Measurements from ENCODE around the gene TNF. TPM values are rescaled to one million over a fixed set of nuclear protein-coding genes. Genes with fewer than 3 reads are reported as not detected.

Gene TNF
- total and polyA plus RNA-seq, 2 of the 13 experiments (the other 11 are each of a cell fraction or from before 2014, with no cell fraction given): not detected

DNA sequence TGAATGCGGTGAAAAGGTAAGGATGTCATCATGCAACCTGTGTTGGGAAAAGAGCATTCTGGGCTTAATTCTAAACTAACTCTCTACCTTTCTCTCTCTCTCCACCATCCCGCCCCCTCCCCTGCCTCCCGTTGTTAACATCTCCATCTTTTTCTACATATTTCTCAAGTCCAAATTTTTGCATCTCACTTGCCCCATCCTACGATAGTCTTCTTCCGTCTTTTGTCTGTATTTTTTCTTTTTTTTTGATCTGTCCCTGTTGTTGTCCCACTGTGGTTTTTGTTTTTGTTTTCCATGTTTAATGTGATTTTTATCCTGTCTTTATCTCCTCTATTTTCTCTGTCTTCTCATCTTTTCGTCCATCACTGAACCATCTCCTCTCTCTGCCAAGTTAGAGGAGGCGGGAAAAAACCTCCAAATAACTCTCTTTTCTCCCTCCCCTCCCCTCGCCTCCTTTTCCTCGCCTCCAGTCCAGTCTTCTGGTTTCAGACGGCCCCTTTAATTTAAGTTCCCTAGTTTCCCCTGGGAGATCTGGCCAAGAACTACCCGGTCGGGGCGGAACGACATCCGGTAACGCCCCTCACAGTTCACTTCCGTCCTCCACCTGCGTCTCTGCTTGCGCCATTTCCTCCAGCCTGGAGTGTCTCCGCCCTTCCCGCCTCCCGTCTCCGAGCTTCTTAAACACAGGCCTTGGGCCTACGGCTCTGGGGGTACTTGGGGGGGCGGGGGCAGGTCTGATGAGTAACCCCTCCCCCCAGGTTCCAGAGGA, 28.2 kb upstream of the TNF start, which contains the start of gene NFKBIL1 (continued):
- TF ChIP-seq, protein P1, sequence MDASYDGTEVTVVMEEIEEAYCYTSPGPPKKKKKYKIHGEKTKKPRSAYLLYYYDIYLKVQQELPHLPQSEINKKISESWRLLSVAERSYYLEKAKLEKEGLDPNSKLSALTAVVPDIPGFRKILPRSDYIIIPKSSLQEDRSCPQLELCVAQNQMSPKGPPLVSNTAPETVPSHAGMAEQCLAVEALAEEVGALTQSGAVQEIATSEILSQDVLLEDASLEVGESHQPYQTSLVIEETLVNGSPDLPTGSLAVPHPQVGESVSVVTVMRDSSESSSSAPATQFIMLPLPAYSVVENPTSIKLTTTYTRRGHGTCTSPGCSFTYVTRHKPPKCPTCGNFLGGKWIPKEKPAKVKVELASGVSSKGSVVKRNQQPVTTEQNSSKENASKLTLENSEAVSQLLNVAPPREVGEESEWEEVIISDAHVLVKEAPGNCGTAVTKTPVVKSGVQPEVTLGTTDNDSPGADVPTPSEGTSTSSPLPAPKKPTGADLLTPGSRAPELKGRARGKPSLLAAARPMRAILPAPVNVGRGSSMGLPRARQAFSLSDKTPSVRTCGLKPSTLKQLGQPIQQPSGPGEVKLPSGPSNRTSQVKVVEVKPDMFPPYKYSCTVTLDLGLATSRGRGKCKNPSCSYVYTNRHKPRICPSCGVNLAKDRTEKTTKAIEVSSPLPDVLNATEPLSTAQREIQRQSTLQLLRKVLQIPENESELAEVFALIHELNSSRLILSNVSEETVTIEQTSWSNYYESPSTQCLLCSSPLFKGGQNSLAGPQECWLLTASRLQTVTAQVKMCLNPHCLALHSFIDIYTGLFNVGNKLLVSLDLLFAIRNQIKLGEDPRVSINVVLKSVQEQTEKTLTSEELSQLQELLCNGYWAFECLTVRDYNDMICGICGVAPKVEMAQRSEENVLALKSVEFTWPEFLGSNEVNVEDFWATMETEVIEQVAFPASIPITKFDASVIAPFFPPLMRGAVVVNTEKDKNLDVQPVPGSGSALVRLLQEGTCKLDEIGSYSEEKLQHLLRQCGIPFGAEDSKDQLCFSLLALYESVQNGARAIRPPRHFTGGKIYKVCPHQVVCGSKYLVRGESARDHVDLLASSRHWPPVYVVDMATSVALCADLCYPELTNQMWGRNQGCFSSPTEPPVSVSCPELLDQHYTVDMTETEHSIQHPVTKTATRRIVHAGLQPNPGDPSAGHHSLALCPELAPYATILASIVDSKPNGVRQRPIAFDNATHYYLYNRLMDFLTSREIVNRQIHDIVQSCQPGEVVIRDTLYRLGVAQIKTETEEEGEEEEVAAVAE (CRISPR knock-in tag; IDR thresholded peaks at IDR 0.05; ENCODE audit: borderline replicate concordance): peak; percentile 55; the same call in 1 of the 2 replicates
- TF ChIP-seq PAX8 (CRISPR knock-in tag; IDR thresholded peaks at IDR 0.05; ENCODE audit: borderline replicate concordance): no peak
- no peak for TF ChIP-seq AGO2 (optimal IDR thresholded peaks at IDR 0.05; ENCODE audit: low read depth, low read length)
- TF ChIP-seq NFATC3 (CRISPR knock-in tag; IDR thresholded peaks at IDR 0.05): no peak; the same call in 1 of the 2 replicates
- no peak for TF ChIP-seq ZNF644 (CRISPR knock-in tag; IDR thresholded peaks at IDR 0.05; ENCODE audit: low read depth)
- TF ChIP-seq NKX3-1 (CRISPR knock-in tag; IDR thresholded peaks at IDR 0.05): no peak
- TF ChIP-seq KLF9 (CRISPR knock-in tag; IDR thresholded peaks at IDR 0.05; ENCODE audit: low read depth): peak; percentile 58; the same call in 1 of the 2 replicates
- TF ChIP-seq SOX13 (IDR thresholded peaks at IDR 0.05): no peak; the same call in 1 of the 2 replicates
- peak in 1 of 2 experiments; percentile 35; a peak in 1 of 4 replicates for TF ChIP-seq SOX13 (CRISPR knock-in tag; conservative IDR thresholded peaks at IDR 0.05 in 1 of 2, IDR thresholded peaks at IDR 0.05 in 1 of 2)
- no peak for TF ChIP-seq ZSCAN29 (CRISPR knock-in tag; conservative IDR thresholded peaks at IDR 0.05)
- TF ChIP-seq ZBTB21 (CRISPR knock-in tag; IDR thresholded peaks at IDR 0.05): no peak
- no peak for TF ChIP-seq ZNF33A (CRISPR knock-in tag; IDR thresholded peaks at IDR 0.05; ENCODE audit: borderline replicate concordance)
- TF ChIP-seq ZNF431 (CRISPR knock-in tag; IDR thresholded peaks at IDR 0.05; ENCODE audit: borderline replicate concordance, low read depth): 0 out of 2 replicates have a peak, but pooled peaks have one; percentile 61
- 0 out of 2 replicates have a peak, but pooled peaks have one; percentile 63 for TF ChIP-seq AHR (CRISPR knock-in tag; IDR thresholded peaks at IDR 0.05)
- peak; percentile 31; the same call in 1 of the 2 replicates for TF ChIP-seq ZNF614 (CRISPR knock-in tag; IDR thresholded peaks at IDR 0.05; ENCODE audit: borderline replicate concordance)
- 0 out of 2 replicates have a peak, but pooled peaks have one; percentile 74 for TF ChIP-seq ZNF589 (CRISPR knock-in tag; conservative IDR thresholded peaks at IDR 0.05)
- no peak for TF ChIP-seq DPF2 (CRISPR knock-in tag; IDR thresholded peaks at IDR 0.05; ENCODE audit: borderline replicate concordance, low read depth)
- no peak for TF ChIP-seq ZNF207 (IDR thresholded peaks at IDR 0.05; ENCODE audit: borderline replicate concordance)
- TF ChIP-seq, protein P2, sequence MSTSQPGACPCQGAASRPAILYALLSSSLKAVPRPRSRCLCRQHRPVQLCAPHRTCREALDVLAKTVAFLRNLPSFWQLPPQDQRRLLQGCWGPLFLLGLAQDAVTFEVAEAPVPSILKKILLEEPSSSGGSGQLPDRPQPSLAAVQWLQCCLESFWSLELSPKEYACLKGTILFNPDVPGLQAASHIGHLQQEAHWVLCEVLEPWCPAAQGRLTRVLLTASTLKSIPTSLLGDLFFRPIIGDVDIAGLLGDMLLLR (CRISPR knock-in tag; IDR thresholded peaks at IDR 0.05): no peak
- no peak for TF ChIP-seq ZNF619 (CRISPR knock-in tag; IDR thresholded peaks at IDR 0.05)
- TF ChIP-seq PHF21A (CRISPR knock-in tag; IDR thresholded peaks at IDR 0.05): peak; percentile 44; the same call in 1 of the 2 replicates
- TF ChIP-seq ZBTB7A (CRISPR knock-in tag; IDR thresholded peaks at IDR 0.05): no peak
- no peak for TF ChIP-seq NFE2L2 (IDR thresholded peaks at IDR 0.05; ENCODE audit: low read length)
- 0 out of 2 replicates have a peak, but pooled peaks have one; percentile 41 for TF ChIP-seq HOXA9 (CRISPR knock-in tag; IDR thresholded peaks at IDR 0.05; ENCODE audit: borderline replicate concordance)
- TF ChIP-seq ZNF558 (CRISPR knock-in tag; IDR thresholded peaks at IDR 0.05; ENCODE audit: borderline replicate concordance): peak; percentile 64; the same call in 1 of the 2 replicates
